ENCODE data around the gene EDIL3.

DNA sequence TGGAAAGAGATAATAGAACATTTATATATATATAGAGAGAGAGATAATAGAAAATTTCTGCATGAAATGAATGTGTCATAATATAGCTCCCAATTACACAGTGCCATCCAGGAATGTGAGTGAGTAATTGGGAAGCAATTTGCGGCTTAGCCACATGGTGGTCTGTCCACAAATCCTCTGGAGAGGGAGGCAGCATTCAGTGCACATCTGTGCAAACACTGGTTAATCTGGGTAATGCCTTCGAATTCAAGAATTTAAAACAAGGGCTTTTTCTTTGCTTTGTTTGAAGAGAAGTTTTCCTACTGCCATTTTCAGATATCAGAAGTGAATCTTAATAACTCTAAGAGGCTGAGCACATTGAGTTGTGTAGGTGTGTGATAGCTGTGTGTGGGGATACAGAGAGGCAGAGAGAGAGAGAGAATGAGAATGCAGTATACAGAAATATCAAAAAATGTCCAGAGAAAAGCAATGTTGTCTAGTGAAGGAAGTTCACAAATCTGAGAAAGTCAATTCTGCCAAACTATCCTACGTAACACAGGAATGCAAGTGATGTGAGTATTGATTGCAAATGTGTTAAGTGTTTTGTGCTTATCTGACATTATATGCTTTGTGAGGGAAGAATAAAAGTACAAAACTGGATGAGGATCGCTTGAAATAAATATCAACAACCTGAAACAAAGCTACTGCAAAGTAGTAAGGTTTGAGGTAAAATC, 134.6 kb downstream of the EDIL3 start:
- TF ChIP-seq POLR2AphosphoS5 (IDR thresholded peaks at IDR 0.05), result no peak
- TF ChIP-seq, protein P1, sequence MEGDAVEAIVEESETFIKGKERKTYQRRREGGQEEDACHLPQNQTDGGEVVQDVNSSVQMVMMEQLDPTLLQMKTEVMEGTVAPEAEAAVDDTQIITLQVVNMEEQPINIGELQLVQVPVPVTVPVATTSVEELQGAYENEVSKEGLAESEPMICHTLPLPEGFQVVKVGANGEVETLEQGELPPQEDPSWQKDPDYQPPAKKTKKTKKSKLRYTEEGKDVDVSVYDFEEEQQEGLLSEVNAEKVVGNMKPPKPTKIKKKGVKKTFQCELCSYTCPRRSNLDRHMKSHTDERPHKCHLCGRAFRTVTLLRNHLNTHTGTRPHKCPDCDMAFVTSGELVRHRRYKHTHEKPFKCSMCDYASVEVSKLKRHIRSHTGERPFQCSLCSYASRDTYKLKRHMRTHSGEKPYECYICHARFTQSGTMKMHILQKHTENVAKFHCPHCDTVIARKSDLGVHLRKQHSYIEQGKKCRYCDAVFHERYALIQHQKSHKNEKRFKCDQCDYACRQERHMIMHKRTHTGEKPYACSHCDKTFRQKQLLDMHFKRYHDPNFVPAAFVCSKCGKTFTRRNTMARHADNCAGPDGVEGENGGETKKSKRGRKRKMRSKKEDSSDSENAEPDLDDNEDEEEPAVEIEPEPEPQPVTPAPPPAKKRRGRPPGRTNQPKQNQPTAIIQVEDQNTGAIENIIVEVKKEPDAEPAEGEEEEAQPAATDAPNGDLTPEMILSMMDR (IDR thresholded peaks at IDR 0.05), result no peak
- TF ChIP-seq POLR2A (IDR thresholded peaks at IDR 0.05), result no peak

All from breast epithelium (tissue), 3 donors.